Suprapubic skin (tissue), 4 donors: ENCODE results near the gene PCARE. TPM values are rescaled to one million over a fixed set of nuclear protein-coding genes. Genes with fewer than 3 reads are reported as not detected.
"Not testable (repeated sequence)": the region's sequence is repeated elsewhere in the genome, so short reads cannot be mapped to it uniquely, and the experiment has no call there.

Experiments
- DNase-seq, 2 donors: peaks; one replicate each; pipeline ENCODE4 v3.0.0-alpha.2; 2019; ENCODE audit warnings: low spot score in 2 of 2
- H3K27ac ChIP-seq: fragments of 200-600 bp; sonication (generic); one replicate; pipeline ENCODE4 v1.5.1; 2019
- H3K27me3 ChIP-seq: fragments of 200-600 bp; sonication (generic); one replicate; pipeline ENCODE4 v1.5.1; 2019
- H3K36me3 ChIP-seq: fragments of 200-600 bp; sonication (generic); one replicate; pipeline ENCODE4 v1.5.1; 2019
- H3K4me1 ChIP-seq: fragments of 200-600 bp; sonication (generic); one replicate; pipeline ENCODE4 v1.5.1; 2019
- H3K4me3 ChIP-seq: fragments of 200-600 bp; sonication (generic); one replicate; pipeline ENCODE4 v1.5.1; 2019; ENCODE audit warnings: mild to moderate bottlenecking
- H3K9me3 ChIP-seq: fragments of 200-600 bp; sonication (generic); one replicate; pipeline ENCODE4 v1.5.1; 2019
- EP300 ChIP-seq: sonication (generic); formaldehyde crosslinking; IDR thresholded peaks from one replicate; pipeline ENCODE4 v1.6.1; 2017; ENCODE audit warnings: antibody characterized with exemption
- POLR2A ChIP-seq, 2 donors: fragments of 450-650 bp; IDR thresholded peaks; one replicate each; pipeline ENCODE4 v1.6.1; 2017; ENCODE audit warnings: antibody characterized with exemption in 2 of 2, mild to moderate bottlenecking in 2 of 2, moderate library complexity in 2 of 2
- POLR2AphosphoS5 ChIP-seq, 3 donors: sonication (generic); formaldehyde crosslinking; IDR thresholded peaks; one replicate each; pipeline ENCODE4 v1.6.1; 2017; ENCODE audit warnings: antibody characterized with exemption in 3 of 3
- WGBS: methylation state at CpG from one replicate; pipeline ENCODE4 v1.1.5; 2018; 5-methylcytosine and 5-hydroxymethylcytosine counted together
- total RNA-seq, 4 donors: library from RNA; depleted of rRNA; stranded (reverse); fragments of >200 nt; gene quantifications; one replicate each; pipeline ENCODE4 v1.1.0, GENCODE V29; 2016
- TF ChIP-seq, protein P1 (sequence below), 2 donors: fragments of 200-600 bp in 1 of 2; fragments of 450-650 bp in 1 of 2; sonication (generic) in 1 of 2; IDR thresholded peaks; one replicate each; pipeline ENCODE4 v1.5.1; 2016 to 2019; ENCODE audit warnings: antibody characterized with exemption in 2 of 2, mild to moderate bottlenecking in 1 of 2, moderate library complexity in 1 of 2

Gene PCARE
- total RNA-seq, 4 donors from 2014 or later = 0.04 to 0.34 (median 0.14) TPM

DNA sequence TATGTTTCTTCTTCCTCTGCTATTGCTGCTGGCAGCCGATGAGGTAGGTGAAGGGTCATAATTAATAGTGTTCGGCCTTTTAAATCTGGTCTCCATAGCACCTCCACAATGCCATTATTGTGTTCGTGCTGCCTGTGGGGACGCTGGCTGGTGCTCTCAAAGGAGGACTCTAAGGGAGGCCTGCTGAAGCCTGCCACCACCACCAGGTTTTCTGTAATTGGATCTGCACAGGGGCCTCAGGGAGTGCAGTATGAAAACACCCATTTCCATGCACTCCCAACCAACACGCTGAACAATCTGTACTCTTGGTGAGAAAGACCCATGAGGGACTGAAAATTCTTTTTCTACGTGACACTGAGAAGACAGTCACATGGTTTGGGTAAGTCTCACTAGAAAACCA is 23.2 kb upstream of the PCARE start:
- no peak for DNase-seq
- no peaks in the 10 kb centered on the region for H3K9me3 ChIP-seq
- H3K4me3 ChIP-seq = no peak overlapping the region
- H3K4me1 ChIP-seq = no peaks in the 10 kb centered on the region
- no peaks in the 10 kb centered on the region for H3K27me3 ChIP-seq
- H3K36me3 ChIP-seq = no peaks in the 10 kb centered on the region
- H3K27ac ChIP-seq = no peak overlapping the region
- WGBS = 73% methylated on average over 6 of the region's 6 CpGs
- no peak for TF ChIP-seq POLR2A (IDR thresholded peaks at IDR 0.05)

GRCh38 chr2:29096969-29097368 is 22.6 kb upstream of the PCARE start:
- no peaks in the 10 kb centered on the region for H3K27me3 ChIP-seq
- no peaks in the 10 kb centered on the region for H3K4me1 ChIP-seq
- H3K27ac ChIP-seq = no peak overlapping the region
- no peak overlapping the region for H3K4me3 ChIP-seq
- H3K9me3 ChIP-seq = no peaks in the 10 kb centered on the region
- WGBS = 95% methylated on average over 8 of the region's 8 CpGs
- no peaks in the 10 kb centered on the region for H3K36me3 ChIP-seq
- no peak for DNase-seq
- TF ChIP-seq POLR2AphosphoS5 (IDR thresholded peaks at IDR 0.05) (no peak), EP300 (no peak), POLR2A (IDR thresholded peaks at IDR 0.05) (no peak)
- TF ChIP-seq, protein P1, sequence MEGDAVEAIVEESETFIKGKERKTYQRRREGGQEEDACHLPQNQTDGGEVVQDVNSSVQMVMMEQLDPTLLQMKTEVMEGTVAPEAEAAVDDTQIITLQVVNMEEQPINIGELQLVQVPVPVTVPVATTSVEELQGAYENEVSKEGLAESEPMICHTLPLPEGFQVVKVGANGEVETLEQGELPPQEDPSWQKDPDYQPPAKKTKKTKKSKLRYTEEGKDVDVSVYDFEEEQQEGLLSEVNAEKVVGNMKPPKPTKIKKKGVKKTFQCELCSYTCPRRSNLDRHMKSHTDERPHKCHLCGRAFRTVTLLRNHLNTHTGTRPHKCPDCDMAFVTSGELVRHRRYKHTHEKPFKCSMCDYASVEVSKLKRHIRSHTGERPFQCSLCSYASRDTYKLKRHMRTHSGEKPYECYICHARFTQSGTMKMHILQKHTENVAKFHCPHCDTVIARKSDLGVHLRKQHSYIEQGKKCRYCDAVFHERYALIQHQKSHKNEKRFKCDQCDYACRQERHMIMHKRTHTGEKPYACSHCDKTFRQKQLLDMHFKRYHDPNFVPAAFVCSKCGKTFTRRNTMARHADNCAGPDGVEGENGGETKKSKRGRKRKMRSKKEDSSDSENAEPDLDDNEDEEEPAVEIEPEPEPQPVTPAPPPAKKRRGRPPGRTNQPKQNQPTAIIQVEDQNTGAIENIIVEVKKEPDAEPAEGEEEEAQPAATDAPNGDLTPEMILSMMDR (IDR thresholded peaks at IDR 0.05) = no peak

- H3K27me3 ChIP-seq, H3K4me3 ChIP-seq, H3K27ac ChIP-seq, H3K36me3 ChIP-seq, DNase-seq, H3K9me3 ChIP-seq, H3K4me1 ChIP-seq: not testable (repeated sequence)
- WGBS = 91% methylated on average over 7 of the region's 7 CpGs
Measured at GRCh38 chr2:29090311-29090710, 16.0 kb upstream of the PCARE start.

DNA sequence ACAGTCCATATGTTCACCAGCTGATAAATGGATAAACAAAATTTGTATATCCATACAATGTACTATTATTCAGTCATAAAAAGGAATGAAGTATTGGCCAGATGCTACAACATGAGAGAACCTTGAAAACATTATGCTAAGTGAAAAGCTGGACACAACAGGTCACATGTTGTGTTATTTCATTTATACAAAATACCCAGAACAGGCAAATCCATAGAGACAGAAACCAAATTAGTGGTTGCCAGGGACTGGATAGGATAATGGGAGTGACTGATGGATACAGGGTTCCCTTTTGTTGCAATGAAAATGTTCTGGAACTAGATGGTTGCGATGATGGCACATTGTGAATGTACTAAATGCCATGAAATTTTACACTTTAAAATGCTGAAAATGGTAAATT is 10.2 kb upstream of the PCARE start:
- 100% methylated on average over 1 of the region's 1 CpG for WGBS
- Histone ChIP-seq H3K4me1 (no peaks in the 10 kb centered on the region), H3K27me3 (no peaks in the 10 kb centered on the region), H3K9me3 (no peaks in the 10 kb centered on the region), H3K4me3 (no peak overlapping the region), H3K27ac (no peak overlapping the region), H3K36me3 (no peaks in the 10 kb centered on the region)
- TF ChIP-seq, protein P1 (IDR thresholded peaks at IDR 0.05) = no peak
- TF ChIP-seq POLR2A (IDR thresholded peaks at IDR 0.05) = no peak
- no peak for TF ChIP-seq POLR2AphosphoS5 (IDR thresholded peaks at IDR 0.05)
- no peak for TF ChIP-seq EP300
- no peak for DNase-seq

DNA sequence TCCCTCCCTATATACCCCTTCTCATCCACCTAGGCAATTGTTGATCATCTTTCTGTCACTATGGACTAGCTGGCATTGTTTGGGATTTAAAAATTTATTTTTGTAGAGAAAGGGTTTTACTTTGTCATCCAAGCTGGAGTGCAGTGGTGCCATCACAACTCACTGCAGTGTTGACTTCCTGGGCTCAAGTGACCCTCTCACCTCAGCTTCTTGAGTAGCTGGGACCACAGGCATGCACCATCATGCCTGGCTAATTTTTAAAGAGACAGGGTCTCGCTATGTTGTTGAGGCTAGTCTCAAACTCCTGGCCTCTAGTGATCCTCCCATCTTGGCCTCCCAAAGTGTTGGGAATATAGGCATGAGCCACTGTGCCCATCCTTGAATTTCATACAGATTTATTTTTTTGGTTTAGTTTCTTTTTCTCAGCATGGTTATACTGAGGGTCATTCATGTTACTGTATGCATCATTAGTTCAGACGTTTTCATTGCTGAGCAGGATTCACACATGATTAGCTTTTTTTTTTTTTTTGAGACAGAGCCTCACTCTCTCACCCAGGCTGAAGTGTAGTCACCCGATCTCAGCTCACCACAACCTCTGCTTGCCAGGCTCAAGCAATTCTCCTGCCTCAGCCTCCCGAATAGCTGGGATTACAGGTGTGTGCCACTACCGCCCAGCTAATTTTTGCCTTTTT is 8.6 kb upstream of the PCARE start:
- no peak overlapping the region for H3K27ac ChIP-seq
- no peaks in the 10 kb centered on the region for H3K36me3 ChIP-seq
- H3K27me3 ChIP-seq = no peaks in the 10 kb centered on the region
- H3K4me1 ChIP-seq = no peaks in the 10 kb centered on the region
- TF ChIP-seq POLR2AphosphoS5 (IDR thresholded peaks at IDR 0.05) (no peak), EP300 (no peak), POLR2A (IDR thresholded peaks at IDR 0.05) (no peak)
- TF ChIP-seq, protein P1 (IDR thresholded peaks at IDR 0.05) = no peak
- 86% methylated on average over 5 of the region's 5 CpGs for WGBS
- no peak for DNase-seq
- H3K9me3 ChIP-seq = no peaks in the 10 kb centered on the region
- no peak overlapping the region for H3K4me3 ChIP-seq

DNA sequence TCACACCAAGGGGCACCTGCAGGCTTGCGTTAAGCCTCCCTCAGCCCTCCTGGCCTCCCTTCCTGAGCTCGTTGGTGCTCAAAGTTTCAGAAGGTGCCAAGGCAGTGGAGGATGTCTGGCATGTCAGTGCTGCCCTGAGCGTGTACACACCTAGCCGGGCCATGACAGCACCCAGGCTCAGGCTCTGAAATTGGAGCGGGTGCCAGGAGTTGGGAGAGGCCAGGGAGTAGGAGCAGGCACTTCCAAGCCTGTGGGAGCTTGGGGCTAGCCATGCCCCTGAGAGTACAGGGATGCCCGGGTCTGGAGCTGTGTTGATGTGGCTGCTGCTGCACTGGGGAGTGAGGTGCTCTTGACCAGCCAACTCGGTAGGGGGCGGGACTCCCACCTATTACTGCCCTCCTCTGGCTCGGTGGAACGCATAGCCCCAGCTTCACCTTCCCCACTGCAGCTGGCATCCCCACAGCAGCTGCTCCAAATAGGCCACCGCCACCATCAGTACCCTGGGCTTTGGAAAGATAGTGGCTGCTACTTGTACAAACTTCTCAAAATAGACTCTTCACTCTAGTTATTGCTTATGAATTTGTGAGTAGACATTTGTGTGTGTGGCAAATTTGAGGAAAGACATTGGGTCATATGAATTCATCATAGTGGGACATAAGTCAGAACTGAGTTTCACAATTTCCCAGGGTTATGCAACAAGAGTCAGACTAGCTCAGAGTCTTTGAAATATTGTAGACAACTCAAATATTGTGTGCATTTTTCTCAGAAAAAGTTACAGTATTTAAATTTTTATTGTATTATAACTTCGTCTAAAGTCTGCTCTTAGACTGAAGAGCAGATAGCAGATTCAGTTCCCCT is 6.8 kb upstream of the PCARE start:
- Histone ChIP-seq H3K4me3 (no peak overlapping the region), H3K4me1 (no peaks in the 10 kb centered on the region), H3K9me3 (no peaks in the 10 kb centered on the region), H3K36me3 (no peaks in the 10 kb centered on the region), H3K27me3 (no peaks in the 10 kb centered on the region), H3K27ac (no peak overlapping the region)
- DNase-seq = no peak
- 89% methylated on average over 7 of the region's 12 CpGs for WGBS
- TF ChIP-seq POLR2A (IDR thresholded peaks at IDR 0.05) (no peak), POLR2AphosphoS5 (IDR thresholded peaks at IDR 0.05) (no peak), EP300 (no peak)
- TF ChIP-seq, protein P1 (IDR thresholded peaks at IDR 0.05) = no peak
